Mesenchymal stem cell (in vitro differentiated cells and primary cell): ENCODE data around the gene GET3.
"Not testable (repeated sequence)": the region's sequence is repeated elsewhere in the genome, so short reads cannot be mapped to it uniquely, and the experiment has no call there.

Experiments
- DNase-seq: peaks from one replicate; pipeline ENCODE4 v3.0.0-alpha.2; 2013
- H2AFZ ChIP-seq: one replicate; pipeline ENCODE4 v1.6.1; 2013; ENCODE audit warnings: low read depth, mild to moderate bottlenecking, control low read depth, inconsistent platforms, low read length, moderate library complexity
- H2AK5ac ChIP-seq: 2 replicates; pipeline ENCODE4 v1.6.1; 2013; ENCODE audit warnings: low read length, moderate library complexity, mild to moderate bottlenecking, inconsistent platforms; ENCODE audit not compliant: severe bottlenecking
- H2BK120ac ChIP-seq: one replicate; pipeline ENCODE4 v1.6.1; 2013; ENCODE audit warnings: low read depth, mild to moderate bottlenecking, inconsistent platforms, low read length, moderate library complexity
- H2BK12ac ChIP-seq, 2 experiments: one replicate each; pipeline ENCODE4 v1.6.1; 2013; ENCODE audit warnings: inconsistent platforms in 2 of 2, low read length in 2 of 2, mild to moderate bottlenecking in 2 of 2, moderate library complexity in 2 of 2, control low read depth in 1 of 2
- H2BK15ac ChIP-seq: one replicate; pipeline ENCODE4 v1.6.1; 2013; ENCODE audit warnings: mild to moderate bottlenecking, low read depth, inconsistent platforms; ENCODE audit not compliant: poor library complexity, severe bottlenecking
- H2BK5ac ChIP-seq: 2 replicates; pipeline ENCODE4 v1.6.1; 2013; ENCODE audit warnings: low read depth, mild to moderate bottlenecking, low read length, control low read depth, inconsistent platforms; ENCODE audit not compliant: poor library complexity, severe bottlenecking
- H3K14ac ChIP-seq, 2 experiments: one replicate each; pipeline ENCODE4 v1.6.1; 2013; ENCODE audit warnings: inconsistent platforms in 2 of 2, low read length in 2 of 2, control low read depth in 1 of 2, mild to moderate bottlenecking in 1 of 2, moderate library complexity in 1 of 2
- H3K18ac ChIP-seq, 2 experiments: one replicate each; pipeline ENCODE4 v1.6.1; 2013; ENCODE audit warnings: inconsistent platforms in 2 of 2, low read length in 2 of 2, control low read depth in 1 of 2, low read depth in 1 of 2, mild to moderate bottlenecking in 1 of 2
- H3K23ac ChIP-seq, 2 experiments: one replicate each; pipeline ENCODE4 v1.6.1; 2013; ENCODE audit warnings: inconsistent platforms in 2 of 2, low read length in 2 of 2, mild to moderate bottlenecking in 2 of 2, moderate library complexity in 2 of 2, control low read depth in 1 of 2
- H3K27ac ChIP-seq: 2 replicates; pipeline ENCODE4 v1.5.1; 2013; ENCODE audit warnings: mild to moderate bottlenecking, moderate library complexity, low read length, control low read depth, inconsistent platforms; ENCODE audit not compliant: poor library complexity, severe bottlenecking
- H3K27me3 ChIP-seq, 2 experiments: 2 replicates each; pipeline versions ENCODE4 v1.6.1 to v1.7.0; 2013; ENCODE audit warnings: low read length in 2 of 2, mild to moderate bottlenecking in 2 of 2, moderate library complexity in 2 of 2, control low read depth in 1 of 2, inconsistent platforms in 1 of 2; ENCODE audit not compliant: control insufficient read depth in 1 of 2, insufficient read depth in 1 of 2
- H3K36me3 ChIP-seq, 2 experiments: 2 replicates each; pipeline versions ENCODE4 v1.6.1 to v1.7.0; 2013; ENCODE audit warnings: low read length in 2 of 2, control low read depth in 1 of 2, inconsistent platforms in 1 of 2, low read depth in 1 of 2, mild to moderate bottlenecking in 1 of 2; ENCODE audit not compliant: insufficient read depth in 2 of 2, control insufficient read depth in 1 of 2
- H3K4ac ChIP-seq, 2 experiments: one replicate each; pipeline ENCODE4 v1.6.1; 2013; ENCODE audit warnings: inconsistent platforms in 2 of 2, low read length in 2 of 2, mild to moderate bottlenecking in 2 of 2, moderate library complexity in 2 of 2, control low read depth in 1 of 2, low read depth in 1 of 2
- H3K4me1 ChIP-seq: 2 replicates; pipeline ENCODE4 v1.6.1; 2013; ENCODE audit warnings: low read depth, low read length, control low read depth; ENCODE audit not compliant: control insufficient read depth, insufficient read depth
- H3K4me2 ChIP-seq: 2 replicates; pipeline ENCODE4 v1.6.1; 2013; ENCODE audit warnings: low read length, mild to moderate bottlenecking, inconsistent platforms; ENCODE audit not compliant: poor library complexity, severe bottlenecking
- H3K4me3 ChIP-seq, 2 experiments: 2 replicates each; pipeline versions ENCODE4 v1.5.1 to v1.7.0; 2013; ENCODE audit warnings: low read length in 2 of 2, mild to moderate bottlenecking in 2 of 2, control low read depth in 1 of 2, low read depth in 1 of 2; ENCODE audit not compliant: insufficient read depth in 1 of 2
- H3K79me1 ChIP-seq: replicated peaks from 2 replicates; pipeline ENCODE4 v1.6.1; 2013; ENCODE audit warnings: mild to moderate bottlenecking, control low read depth, low read length, inconsistent platforms; ENCODE audit not compliant: poor library complexity, severe bottlenecking
- H3K9ac ChIP-seq: 2 replicates; pipeline ENCODE4 v1.7.0; 2013; ENCODE audit warnings: mild to moderate bottlenecking, low read length, moderate library complexity
- H3K9me3 ChIP-seq: 2 replicates; pipeline ENCODE4 v1.7.0; 2013; ENCODE audit warnings: mild to moderate bottlenecking, low read length; ENCODE audit not compliant: control insufficient read depth
- H4K8ac ChIP-seq: one replicate; pipeline ENCODE4 v1.6.1; 2013; ENCODE audit warnings: inconsistent platforms, mild to moderate bottlenecking, low read length, moderate library complexity
- H4K91ac ChIP-seq: one replicate; pipeline ENCODE4 v1.6.1; 2013; ENCODE audit warnings: mild to moderate bottlenecking, low read length, inconsistent platforms
- WGBS: methylation state at CpG from one replicate; pipeline ENCODE4 v1.1.7; 2013; ENCODE audit warnings: mixed read lengths; 5-methylcytosine and 5-hydroxymethylcytosine counted together

GET3 gene

GRCh38 chr19:12723641-12724426, 13.5 kb upstream of the GET3 start, which contains the start of gene TNPO2:
Gene TNPO2 (minus strand): TSS chr19:12723932. CDS start chr19:12720977, 2,955 bp downstream.
- H3K4me3 ChIP-seq, result peak within 1 kb of the TSS; percentile 55 to 95
- no peaks in the 10 kb centered on the region for H3K9me3 ChIP-seq
- H2AFZ ChIP-seq, result peak within 1 kb of the TSS; percentile 61
- peak within 1 kb of the TSS in 1 of 2 experiments; percentile 83 for H2BK12ac ChIP-seq
- no peaks in the 10 kb centered on the region for H3K27me3 ChIP-seq
- peak within 1 kb of the TSS; percentile 21 for H2BK120ac ChIP-seq
- H2AK5ac ChIP-seq, result peak within 1 kb of the TSS; percentile 42
- peaks cover 21 to 30% of the 10 kb centered on the region in 2 experiments for H3K36me3 ChIP-seq
- no peak within 1 kb of the TSS for H2BK15ac ChIP-seq
- peak within 1 kb of the TSS; percentile 65 for H3K27ac ChIP-seq
- H3K79me1 ChIP-seq, result peaks cover 15% of the 10 kb centered on the region
- H2BK5ac ChIP-seq, result no peak within 1 kb of the TSS
- peak within 1 kb of the TSS in 1 of 2 experiments; percentile 96 for H3K14ac ChIP-seq
- DNase-seq, result peak; percentile 78
- no peak within 1 kb of the TSS for H4K91ac ChIP-seq
- peak within 1 kb of the TSS; percentile 73 for H4K8ac ChIP-seq
- H3K4ac ChIP-seq, result peak within 1 kb of the TSS; percentile 49 to 79
- H3K23ac ChIP-seq, result peak within 1 kb of the TSS in 1 of 2 experiments; percentile 49
- peak within 1 kb of the TSS; percentile 9 to 97 for H3K18ac ChIP-seq
- peak within 1 kb of the TSS; percentile 91 for H3K9ac ChIP-seq
- peak within 1 kb of the TSS; percentile 83 for H3K4me2 ChIP-seq
- WGBS, result 6% methylated on average over 28 of the region's 28 CpGs
- H3K4me1 ChIP-seq, result peaks cover 16% of the 10 kb centered on the region

GRCh38 chr19:12725612-12726011, 11.7 kb upstream of the GET3 start:
- H2BK12ac ChIP-seq, H3K27me3 ChIP-seq, H2AK5ac ChIP-seq, H3K9me3 ChIP-seq, DNase-seq, H3K4me2 ChIP-seq, H2BK120ac ChIP-seq, H2BK15ac ChIP-seq, H3K18ac ChIP-seq, H4K8ac ChIP-seq, H2BK5ac ChIP-seq, H3K9ac ChIP-seq, H3K4ac ChIP-seq, H3K4me1 ChIP-seq, H3K14ac ChIP-seq, H3K23ac ChIP-seq, H3K27ac ChIP-seq, H3K4me3 ChIP-seq, H4K91ac ChIP-seq, H2AFZ ChIP-seq: not testable (repeated sequence)
- WGBS, result 94% methylated on average over 10 of the region's 10 CpGs
- H3K36me3 ChIP-seq, result peaks cover 33 to 41% of the 10 kb centered on the region in 2 experiments
- peaks cover 23% of the 10 kb centered on the region for H3K79me1 ChIP-seq

GRCh38 chr19:12726988-12727316, 10.3 kb upstream of the GET3 start:
- no peak overlapping the region for H2BK12ac ChIP-seq
- H3K18ac ChIP-seq, result no peak overlapping the region
- H4K91ac ChIP-seq, result no peak overlapping the region
- no peak overlapping the region for H3K9ac ChIP-seq
- H3K9me3 ChIP-seq, result no peaks in the 10 kb centered on the region
- no peak overlapping the region for H3K27ac ChIP-seq
- DNase-seq, result no peak
- H3K23ac ChIP-seq, result no peak overlapping the region
- H2BK5ac ChIP-seq, result no peak overlapping the region
- 100% methylated on average over 1 of the region's 2 CpGs for WGBS
- no peak overlapping the region for H2AK5ac ChIP-seq
- peaks cover 44 to 50% of the 10 kb centered on the region in 2 experiments for H3K36me3 ChIP-seq
- peaks cover 23% of the 10 kb centered on the region for H3K79me1 ChIP-seq
- no peak overlapping the region for H2BK120ac ChIP-seq
- H2BK15ac ChIP-seq, result no peak overlapping the region
- no peak overlapping the region for H3K4me3 ChIP-seq
- no peak overlapping the region for H2AFZ ChIP-seq
- no peak overlapping the region for H4K8ac ChIP-seq
- H3K14ac ChIP-seq, result no peak overlapping the region
- H3K4me1 ChIP-seq, result peaks cover 7% of the 10 kb centered on the region
- H3K27me3 ChIP-seq, result no peaks in the 10 kb centered on the region
- H3K4ac ChIP-seq, result no peak overlapping the region
- no peak overlapping the region for H3K4me2 ChIP-seq

- Histone ChIP-seq H3K27me3 (no peaks in the 10 kb centered on the region), H3K4me1 (peaks cover 15% of the 10 kb centered on the region), H3K14ac (no peak overlapping the region), H2AK5ac (no peak overlapping the region), H2BK15ac (no peak overlapping the region), H4K91ac (no peak overlapping the region), H3K23ac (no peak overlapping the region), H3K4ac (no peak overlapping the region), H3K9ac (no peak overlapping the region), H3K4me2 (no peak overlapping the region), H3K27ac (no peak overlapping the region), H3K79me1 (peaks cover 23% of the 10 kb centered on the region), H3K36me3 (peaks cover 46 to 50% of the 10 kb centered on the region in 2 experiments), H4K8ac (no peak overlapping the region), H2BK120ac (no peak overlapping the region), H2AFZ (no peak overlapping the region), H3K9me3 (no peaks in the 10 kb centered on the region), H3K4me3 (no peak overlapping the region), H2BK5ac (no peak overlapping the region), H3K18ac (no peak overlapping the region), H2BK12ac (no peak overlapping the region)
- DNase-seq, result no peak
- 98% methylated on average over 8 of the region's 9 CpGs for WGBS
Observed at GRCh38 chr19:12727745-12728433, 9.4 kb upstream of the GET3 start.
